AG09309 (cell line): Measurements from ENCODE around the gene PPM1E.

ENCODE experiments used
- DNase-seq: peaks from one replicate; pipeline ENCODE4 v3.0.0-alpha.2; 2010; ENCODE audit warnings: low read depth
- H3K4me3 ChIP-seq: 2 replicates; pipeline ENCODE4 v1.5.1; 2011; ENCODE audit warnings: mild to moderate bottlenecking, low read depth, low read length, moderate library complexity; ENCODE audit not compliant: control insufficient read depth
- TF ChIP-seq, protein P1 (sequence below): IDR thresholded peaks from 2 replicates; pipeline ENCODE4 v1.5.1; 2011; ENCODE audit warnings: mild to moderate bottlenecking, low read depth, low read length, inconsistent platforms; ENCODE audit not compliant: insufficient read depth, control insufficient read depth; ENCODE audit errors: missing control alignments

Gene PPM1E

DNA sequence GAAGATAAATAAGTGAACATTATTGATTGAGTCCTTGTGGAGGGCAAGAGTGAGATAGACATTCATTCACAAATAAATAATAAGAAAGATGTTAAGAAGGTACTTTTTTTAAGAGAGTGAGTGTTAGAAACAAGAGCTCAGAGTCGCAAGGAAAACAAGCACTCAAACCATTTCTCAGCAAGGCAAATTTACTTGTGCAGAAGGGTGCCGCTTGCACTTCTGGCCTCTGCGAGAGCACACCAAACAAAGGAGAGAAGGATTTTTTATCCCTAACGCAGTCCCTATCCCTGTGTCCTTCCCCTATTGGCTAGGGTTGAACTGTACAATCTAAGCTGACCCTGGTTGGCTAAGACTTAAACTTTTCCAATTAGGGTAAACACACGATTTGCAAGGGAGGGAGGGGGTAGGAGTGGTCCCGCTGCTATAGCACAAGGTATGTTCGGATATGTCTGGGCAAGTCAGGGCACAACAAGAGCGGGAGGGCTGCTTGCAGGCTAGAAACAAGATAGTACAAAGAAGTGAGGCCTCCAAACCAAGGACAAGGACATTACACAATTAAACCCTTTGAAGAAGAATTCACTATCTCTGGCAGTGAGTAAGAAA lies 156.2 kb downstream of the PPM1E start:
- TF ChIP-seq, protein P1, sequence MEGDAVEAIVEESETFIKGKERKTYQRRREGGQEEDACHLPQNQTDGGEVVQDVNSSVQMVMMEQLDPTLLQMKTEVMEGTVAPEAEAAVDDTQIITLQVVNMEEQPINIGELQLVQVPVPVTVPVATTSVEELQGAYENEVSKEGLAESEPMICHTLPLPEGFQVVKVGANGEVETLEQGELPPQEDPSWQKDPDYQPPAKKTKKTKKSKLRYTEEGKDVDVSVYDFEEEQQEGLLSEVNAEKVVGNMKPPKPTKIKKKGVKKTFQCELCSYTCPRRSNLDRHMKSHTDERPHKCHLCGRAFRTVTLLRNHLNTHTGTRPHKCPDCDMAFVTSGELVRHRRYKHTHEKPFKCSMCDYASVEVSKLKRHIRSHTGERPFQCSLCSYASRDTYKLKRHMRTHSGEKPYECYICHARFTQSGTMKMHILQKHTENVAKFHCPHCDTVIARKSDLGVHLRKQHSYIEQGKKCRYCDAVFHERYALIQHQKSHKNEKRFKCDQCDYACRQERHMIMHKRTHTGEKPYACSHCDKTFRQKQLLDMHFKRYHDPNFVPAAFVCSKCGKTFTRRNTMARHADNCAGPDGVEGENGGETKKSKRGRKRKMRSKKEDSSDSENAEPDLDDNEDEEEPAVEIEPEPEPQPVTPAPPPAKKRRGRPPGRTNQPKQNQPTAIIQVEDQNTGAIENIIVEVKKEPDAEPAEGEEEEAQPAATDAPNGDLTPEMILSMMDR: no peak
- H3K4me3 ChIP-seq: no peak overlapping the region

GRCh38 chr17:58913552-58913951 lies 157.9 kb downstream of the PPM1E start:
- no peak overlapping the region for H3K4me3 ChIP-seq
- DNase-seq: no peak
- TF ChIP-seq, protein P1: no peak

More for the DNA sequence above, 156.2 kb downstream of the PPM1E start:
- DNase-seq: no peak

GRCh38 chr17:58913971-58914769 lies 158.5 kb downstream of the PPM1E start:
- H3K4me3 ChIP-seq: no peak overlapping the region
- DNase-seq: peak; percentile 14
- TF ChIP-seq, protein P1: no peak

GRCh38 chr17:58917228-58917627 lies 161.6 kb downstream of the PPM1E start:
- no peak overlapping the region for H3K4me3 ChIP-seq
- DNase-seq: no peak
- TF ChIP-seq, protein P1: no peak

DNA sequence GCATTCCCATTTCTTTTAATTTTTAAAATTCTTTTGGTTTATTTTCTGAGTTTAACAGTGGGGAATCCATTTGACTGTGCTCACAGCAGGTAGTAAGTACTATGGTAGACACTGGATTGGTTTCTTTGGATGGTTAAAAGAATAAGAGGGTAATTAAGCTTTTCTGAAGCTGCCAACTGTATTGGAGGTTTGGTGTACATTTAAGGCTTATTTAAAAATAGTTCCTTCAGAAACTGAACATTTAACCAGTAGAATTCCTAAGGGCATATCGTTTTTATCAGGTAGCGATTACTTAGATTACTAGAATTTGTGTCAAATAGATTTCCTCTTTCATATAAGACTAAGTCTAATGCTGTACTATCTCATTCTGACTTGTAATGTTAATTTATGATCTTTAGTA lies 162.4 kb downstream of the PPM1E start:
- no peak overlapping the region for H3K4me3 ChIP-seq
- no peak for DNase-seq
- TF ChIP-seq, protein P1: no peak

- TF ChIP-seq, protein P1: no peak
- DNase-seq: no peak
- H3K4me3 ChIP-seq: no peak overlapping the region
Measured at GRCh38 chr17:58918884-58919283, 163.2 kb downstream of the PPM1E start.
